ENCODE data around the gene ERC1. TPM values are rescaled to one million over a fixed set of nuclear protein-coding genes. Genes with fewer than 3 reads are reported as not detected.

The ERC1 gene
- total RNA-seq, 4 donors from 2014 or later: 28.9 to 106 (median 43.6) TPM

GRCh38 chr12:1279050-1279449 lies 288.0 kb downstream of the ERC1 start:
- Histone ChIP-seq H3K27ac (no peak overlapping the region), H3K4me1 (no peaks in the 10 kb centered on the region), H3K27me3 (no peaks in the 10 kb centered on the region), H3K9me3 (no peaks in the 10 kb centered on the region), H3K36me3 (no peaks in the 10 kb centered on the region), H3K4me3 (no peak overlapping the region)
- DNase-seq: no peak
- intact Hi-C loops (cut with DNase I; ENCODE audit: low total_unique reads): no loop called here
- no peak for TF ChIP-seq CTCF (IDR thresholded peaks at IDR 0.05)
- TF ChIP-seq POLR2A (IDR thresholded peaks at IDR 0.05): no peak

GRCh38 chr12:1280059-1280458 lies 289.0 kb downstream of the ERC1 start:
- H3K36me3 ChIP-seq: no peaks in the 10 kb centered on the region
- intact Hi-C loops (cut with DNase I; ENCODE audit: low total_unique reads): no loop called here
- no peak overlapping the region for H3K27ac ChIP-seq
- H3K27me3 ChIP-seq: no peaks in the 10 kb centered on the region
- H3K4me3 ChIP-seq: no peak overlapping the region
- H3K4me1 ChIP-seq: no peaks in the 10 kb centered on the region
- TF ChIP-seq POLR2A (IDR thresholded peaks at IDR 0.05): no peak
- no peak for TF ChIP-seq CTCF (IDR thresholded peaks at IDR 0.05)
- no peaks in the 10 kb centered on the region for H3K9me3 ChIP-seq
- no peak for DNase-seq

- Histone ChIP-seq H3K27ac (peak overlapping the region; percentile 81 to 86), H3K4me3 (no peak overlapping the region), H3K4me1 (no peaks in the 10 kb centered on the region), H3K9me3 (no peaks in the 10 kb centered on the region), H3K36me3 (no peaks in the 10 kb centered on the region), H3K27me3 (no peaks in the 10 kb centered on the region)
- intact Hi-C loops (cut with DNase I; ENCODE audit: low total_unique reads): no loop called here
- peak in 1 of 2 donors; percentile 33 for DNase-seq
- TF ChIP-seq POLR2A (IDR thresholded peaks at IDR 0.05) (no peak), CTCF (IDR thresholded peaks at IDR 0.05) (no peak)
Measured at GRCh38 chr12:1281683-1282366, 290.8 kb downstream of the ERC1 start.

- no peak overlapping the region for H3K4me3 ChIP-seq
- DNase-seq: peak; percentile 63 to 81
- intact Hi-C loops (cut with DNase I; ENCODE audit: low total_unique reads): no loop called here
Measured at GRCh38 chr12:1282670-1283315, 291.8 kb downstream of the ERC1 start.

More at GRCh38 chr12:1282670-1283315, 291.8 kb downstream of the ERC1 start:
- Histone ChIP-seq H3K9me3 (no peaks in the 10 kb centered on the region), H3K4me1 (no peaks in the 10 kb centered on the region), H3K27ac (peak overlapping the region; percentile 81 to 86), H3K36me3 (no peaks in the 10 kb centered on the region), H3K27me3 (no peaks in the 10 kb centered on the region)
- TF ChIP-seq CTCF (IDR thresholded peaks at IDR 0.05): no peak
- no peak for TF ChIP-seq POLR2A (IDR thresholded peaks at IDR 0.05)

All from uterus (tissue), 4 donors.